ENCODE measurements around the gene KRTAP23-1.

DNA sequence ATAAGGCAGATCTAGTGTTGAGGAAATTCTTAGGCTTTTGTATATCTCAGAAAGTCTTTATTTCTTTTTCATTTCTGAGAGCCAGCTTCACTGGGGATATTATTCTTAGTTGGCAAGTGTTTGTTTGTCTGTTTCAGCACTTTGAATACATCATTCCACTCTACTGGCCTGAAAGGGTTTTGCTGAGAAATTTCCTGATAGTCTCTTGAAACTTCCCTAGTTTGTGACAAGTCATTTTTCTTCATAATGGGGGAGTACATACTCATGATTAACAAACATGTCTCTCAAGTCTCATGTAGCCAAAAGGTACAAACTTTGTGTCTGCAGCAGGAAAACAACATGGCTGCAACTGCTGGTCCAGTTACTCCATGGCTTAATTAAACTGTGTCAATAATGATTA is 22.0 kb downstream of the KRTAP23-1 start:
- TF ChIP-seq, protein P1, sequence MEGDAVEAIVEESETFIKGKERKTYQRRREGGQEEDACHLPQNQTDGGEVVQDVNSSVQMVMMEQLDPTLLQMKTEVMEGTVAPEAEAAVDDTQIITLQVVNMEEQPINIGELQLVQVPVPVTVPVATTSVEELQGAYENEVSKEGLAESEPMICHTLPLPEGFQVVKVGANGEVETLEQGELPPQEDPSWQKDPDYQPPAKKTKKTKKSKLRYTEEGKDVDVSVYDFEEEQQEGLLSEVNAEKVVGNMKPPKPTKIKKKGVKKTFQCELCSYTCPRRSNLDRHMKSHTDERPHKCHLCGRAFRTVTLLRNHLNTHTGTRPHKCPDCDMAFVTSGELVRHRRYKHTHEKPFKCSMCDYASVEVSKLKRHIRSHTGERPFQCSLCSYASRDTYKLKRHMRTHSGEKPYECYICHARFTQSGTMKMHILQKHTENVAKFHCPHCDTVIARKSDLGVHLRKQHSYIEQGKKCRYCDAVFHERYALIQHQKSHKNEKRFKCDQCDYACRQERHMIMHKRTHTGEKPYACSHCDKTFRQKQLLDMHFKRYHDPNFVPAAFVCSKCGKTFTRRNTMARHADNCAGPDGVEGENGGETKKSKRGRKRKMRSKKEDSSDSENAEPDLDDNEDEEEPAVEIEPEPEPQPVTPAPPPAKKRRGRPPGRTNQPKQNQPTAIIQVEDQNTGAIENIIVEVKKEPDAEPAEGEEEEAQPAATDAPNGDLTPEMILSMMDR (IDR thresholded peaks at IDR 0.05), result no peak
- TF ChIP-seq POLR2AphosphoS5 (IDR thresholded peaks at IDR 0.05) (no peak), POLR2A (IDR thresholded peaks at IDR 0.05) (no peak)

Data from prostate gland (tissue), 2 donors.